Measurements from ENCODE around the gene MEGF6.
A peak's percentile ranks its signal among the peaks of the same experiment; 100 is the strongest.
"Not testable (repeated sequence)": the region's sequence is repeated elsewhere in the genome, so short reads cannot be mapped to it uniquely, and the experiment has no call there.

The MEGF6 gene

GRCh38 chr1:3627515-3628253 is 16.4 kb upstream of the MEGF6 start:
- no peak for DNase-seq (ENCODE audit: low read depth in 2 of 2)

- no peak for DNase-seq (ENCODE audit: low read depth in 2 of 2)
These were observed 14.7 kb upstream of the MEGF6 start for GRCh38 chr1:3626025-3626424.

- DNase-seq (ENCODE audit: low read depth in 2 of 2): no peak
These were observed 14.0 kb upstream of the MEGF6 start for GRCh38 chr1:3625151-3625907.

- peak; percentile 97 to 98 for DNase-seq (ENCODE audit: low read depth in 2 of 2)
These were observed 13.2 kb upstream of the MEGF6 start, which contains the start of gene TPRG1L for GRCh38 chr1:3624200-3625136. Gene TPRG1L (plus strand): TSS chr1:3625015. CDS start chr1:3625073, 58 bp downstream.

GRCh38 chr1:3623441-3624199 is 12.3 kb upstream of the MEGF6 start:
- DNase-seq (ENCODE audit: low read depth in 2 of 2): no peak

- DNase-seq (ENCODE audit: low read depth in 2 of 2): not testable (repeated sequence)
These were observed 10.8 kb upstream of the MEGF6 start for GRCh38 chr1:3622102-3622501.

GRCh38 chr1:3621151-3621671 is 9.9 kb upstream of the MEGF6 start:
- DNase-seq (ENCODE audit: low read depth in 2 of 2): not testable (repeated sequence)

GRCh38 chr1:3620708-3621107 is 9.4 kb upstream of the MEGF6 start:
- no peak for DNase-seq (ENCODE audit: low read depth in 2 of 2)

- peak; percentile 43 to 77 for DNase-seq (ENCODE audit: low read depth in 2 of 2)
These were observed 7.8 kb upstream of the MEGF6 start for GRCh38 chr1:3618881-3619671.

GRCh38 chr1:3618531-3618880 is 7.2 kb upstream of the MEGF6 start:
- DNase-seq (ENCODE audit: low read depth in 2 of 2): no peak

- DNase-seq (ENCODE audit: low read depth in 2 of 2): no peak
These were observed 6.6 kb upstream of the MEGF6 start for GRCh38 chr1:3617806-3618345.

- DNase-seq (ENCODE audit: low read depth in 2 of 2): no peak
These were observed 5.6 kb upstream of the MEGF6 start for GRCh38 chr1:3616861-3617260.

GRCh38 chr1:3614755-3615742 is 3.7 kb upstream of the MEGF6 start:
- no peak for DNase-seq (ENCODE audit: low read depth in 2 of 2)

- DNase-seq (ENCODE audit: low read depth in 2 of 2): no peak
These were observed 815 bp upstream of the MEGF6 start for GRCh38 chr1:3612123-3612522.

GRCh38 chr1:3610527-3611169 is 660 bp downstream of the MEGF6 start:
- no peak for DNase-seq (ENCODE audit: low read depth in 2 of 2)

GRCh38 chr1:3609769-3610526 is 1.4 kb downstream of the MEGF6 start:
- no peak for DNase-seq (ENCODE audit: low read depth in 2 of 2)

- DNase-seq (ENCODE audit: low read depth in 2 of 2): no peak
These were observed 2.1 kb downstream of the MEGF6 start for GRCh38 chr1:3609016-3609768.

Data from stimulated activated CD4-positive, alpha-beta T cell treated with anti-CD3 and anti-CD28 coated beads, Interleukin-1b, Interleukin-23, amount 100 ng/mL, for 4 hours (primary cell).